HG02938 (cell line): Measurements from ENCODE around the gene C19orf81.
"Not testable (repeated sequence)": the region's sequence is repeated elsewhere in the genome, so short reads cannot be mapped to it uniquely, and the experiment has no call there.

Experiments
- ATAC-seq: cut with Tn5 transposase; IDR thresholded peaks from one replicate; pipeline ENCODE4 v1.9.1; 2021; ENCODE audit warnings: mild to moderate bottlenecking, moderate library complexity; ENCODE audit not compliant: unreplicated experiment

C19orf81 gene

DNA sequence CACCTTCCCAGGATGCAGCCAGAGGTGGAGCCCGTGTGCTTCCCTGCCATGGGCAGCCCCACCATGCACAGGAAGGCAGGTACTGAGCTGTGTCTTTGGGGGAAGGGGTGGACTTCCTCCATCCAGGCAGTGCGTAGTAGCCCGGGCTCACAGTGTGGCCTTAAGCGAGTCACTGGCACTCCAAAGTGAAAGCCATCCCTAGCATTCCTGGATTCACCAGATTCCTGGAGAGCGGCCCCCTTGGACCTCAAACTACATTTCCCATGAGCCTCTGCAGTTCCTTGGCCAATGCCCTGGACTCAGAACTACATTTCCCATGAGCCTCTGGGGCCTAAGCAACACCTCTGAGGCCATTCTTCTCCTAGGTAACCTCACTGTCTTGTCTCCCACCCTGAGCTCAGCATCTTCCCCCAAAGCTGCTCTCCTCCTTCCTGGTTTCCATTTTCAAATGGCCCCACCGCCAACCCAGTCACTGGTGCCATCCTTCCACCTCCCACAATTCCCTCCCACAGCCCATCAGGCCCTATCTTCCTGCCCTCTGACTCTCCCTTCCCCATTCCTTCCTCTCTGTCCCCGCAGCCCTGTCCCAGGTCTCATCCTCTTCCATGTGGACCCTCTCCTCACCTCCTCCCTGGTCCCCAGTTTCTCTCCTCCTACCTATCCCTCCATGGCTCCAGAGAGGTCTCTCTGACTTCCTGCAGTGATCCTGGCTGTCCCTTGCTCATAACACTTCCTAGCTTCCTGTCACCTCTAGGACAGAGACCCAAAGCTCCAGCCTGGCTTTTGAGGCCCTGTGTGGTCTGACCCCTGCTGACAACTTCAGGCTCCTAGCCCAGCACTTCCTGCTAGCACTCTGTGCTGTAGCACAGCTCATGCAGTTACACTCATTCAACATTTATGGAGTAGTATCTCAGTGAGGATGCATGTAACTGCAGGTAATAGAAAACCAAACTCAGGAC, at the start of gene C19orf81:
TSS of gene C19orf81 (plus strand) at position 13 of the 959 bp plus-strand sequence. CDS start at position 13, 0 bp downstream.
- ATAC-seq, result no peak

DNA sequence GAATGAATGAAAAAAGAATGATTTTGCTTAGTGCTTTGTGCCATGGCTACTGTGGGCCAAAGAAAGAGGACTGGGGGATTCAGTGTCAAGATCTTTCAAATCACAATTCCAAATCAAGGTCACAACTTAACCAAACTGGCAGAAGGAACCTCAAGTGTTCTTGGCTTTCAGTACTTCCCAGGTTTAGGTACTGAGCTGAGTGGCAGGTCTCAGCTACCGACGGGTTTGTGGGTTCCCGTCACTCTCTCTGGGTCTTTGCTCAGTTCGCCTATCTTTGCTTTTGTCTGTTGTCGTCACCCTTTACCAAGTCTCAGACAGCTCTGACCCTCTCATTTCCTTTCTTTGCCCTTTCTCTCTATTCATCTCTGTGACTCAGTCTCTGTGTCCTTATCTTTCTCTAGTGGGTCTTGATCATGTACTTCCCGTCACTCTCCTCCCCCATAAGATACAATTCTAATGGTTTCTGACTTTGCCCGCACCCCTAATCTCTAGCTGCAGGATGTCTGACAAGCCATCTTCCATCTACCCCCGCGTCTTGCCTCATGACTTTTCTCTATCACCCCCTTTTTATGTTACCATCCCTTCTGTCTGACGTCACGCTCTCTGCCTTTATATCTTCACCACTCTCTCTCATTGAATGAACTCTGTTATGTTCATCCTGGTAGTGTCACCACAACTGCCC, 47.7 kb upstream of the C19orf81 start:
- no peak for ATAC-seq

DNA sequence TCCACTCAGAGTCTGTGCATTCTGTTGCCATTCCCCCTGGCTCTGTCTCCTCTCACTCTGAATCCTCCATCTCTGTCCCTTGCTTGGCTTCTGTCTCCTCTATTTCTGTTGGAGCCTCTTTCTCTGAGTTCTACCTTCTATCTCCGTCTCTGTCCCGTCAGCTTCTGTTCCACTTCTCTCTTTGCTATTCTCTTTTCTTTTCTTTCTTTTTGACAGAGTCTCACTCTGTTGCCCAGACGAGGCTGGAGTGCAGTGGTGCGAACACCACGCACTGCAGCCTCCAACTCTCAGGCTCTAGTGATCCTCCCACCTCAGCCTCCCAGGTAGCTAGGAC, 47.2 kb upstream of the C19orf81 start:
- no peak for ATAC-seq

DNA sequence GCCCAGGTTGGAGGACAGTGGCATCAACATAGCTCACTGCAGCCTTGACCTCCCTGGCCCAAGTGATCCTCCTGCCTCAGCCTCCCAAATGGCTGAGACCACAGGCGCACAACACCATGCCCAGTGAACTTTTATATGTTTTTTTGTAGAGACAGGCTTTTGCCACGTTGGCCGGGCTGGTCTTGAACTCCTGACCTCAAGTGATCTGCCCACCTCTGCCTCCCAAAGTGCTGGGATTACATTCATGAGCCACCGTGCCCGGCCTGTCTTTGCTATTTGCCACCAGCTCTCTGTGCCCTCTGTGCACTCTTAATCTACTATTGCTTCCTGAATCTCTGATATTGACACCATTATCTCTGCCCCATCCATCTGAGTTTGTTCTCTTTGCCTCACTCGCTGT, 46.7 kb upstream of the C19orf81 start:
- ATAC-seq, result no peak

DNA sequence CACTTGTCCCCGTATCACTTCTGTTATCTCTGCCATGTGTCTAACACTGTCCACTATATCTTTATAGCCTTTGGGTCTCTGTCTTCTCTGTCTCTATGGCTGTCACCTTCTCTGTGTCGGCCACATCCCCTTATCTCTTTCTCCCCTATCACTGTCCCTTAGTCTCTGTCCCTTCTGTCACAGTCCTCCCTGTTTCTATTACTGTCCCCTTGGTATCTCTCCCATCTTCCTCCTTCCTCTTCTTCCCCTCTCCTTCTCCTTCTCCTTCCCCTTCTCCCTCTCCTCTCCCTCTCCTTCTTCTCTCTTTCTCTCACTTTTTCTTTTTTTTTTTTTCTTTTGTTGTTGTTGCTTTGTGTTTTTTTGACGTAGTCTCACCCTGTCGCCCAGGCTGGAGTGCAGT, 46.3 kb upstream of the C19orf81 start:
- no peak for ATAC-seq

DNA sequence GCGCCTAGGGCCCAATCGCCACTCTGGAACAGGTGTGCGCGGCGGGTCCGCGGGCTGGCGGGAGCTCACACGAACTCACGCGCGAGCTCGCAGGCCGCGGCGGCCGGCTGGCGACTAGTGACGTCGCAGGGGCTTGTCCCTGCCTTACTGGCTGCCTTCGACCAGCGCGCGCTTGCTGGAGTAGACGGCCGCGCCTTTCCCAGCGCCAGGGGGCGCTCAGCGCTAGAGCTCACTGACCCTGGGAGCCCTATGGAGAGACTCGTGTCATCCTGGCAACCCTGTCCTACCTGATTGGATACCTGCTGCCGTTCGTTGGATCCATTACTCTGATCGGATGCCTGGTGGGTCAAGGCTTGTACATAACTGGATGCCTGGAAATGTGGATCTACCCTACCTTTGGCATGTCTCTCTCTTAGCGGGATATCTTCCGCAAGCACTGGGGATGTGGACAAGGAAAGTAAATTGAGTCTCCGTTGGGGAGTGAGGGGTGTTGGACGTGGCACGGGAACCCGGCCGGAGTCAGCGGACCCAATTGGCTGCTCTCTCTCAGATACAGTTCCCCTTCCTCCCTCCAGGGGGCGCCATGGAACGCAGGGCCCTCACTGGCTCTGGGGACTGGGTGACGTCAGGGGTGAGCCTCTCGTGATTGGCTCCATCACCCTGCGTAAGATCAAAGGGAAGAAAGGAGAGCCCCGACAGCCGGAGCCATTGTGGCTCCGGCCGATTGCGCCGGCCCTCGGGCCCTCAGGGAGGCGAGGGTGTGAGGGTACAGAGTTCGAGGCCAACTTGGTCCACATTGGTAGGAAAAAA, 44.8 kb upstream of the C19orf81 start:
- ATAC-seq, result not testable (repeated sequence)

DNA sequence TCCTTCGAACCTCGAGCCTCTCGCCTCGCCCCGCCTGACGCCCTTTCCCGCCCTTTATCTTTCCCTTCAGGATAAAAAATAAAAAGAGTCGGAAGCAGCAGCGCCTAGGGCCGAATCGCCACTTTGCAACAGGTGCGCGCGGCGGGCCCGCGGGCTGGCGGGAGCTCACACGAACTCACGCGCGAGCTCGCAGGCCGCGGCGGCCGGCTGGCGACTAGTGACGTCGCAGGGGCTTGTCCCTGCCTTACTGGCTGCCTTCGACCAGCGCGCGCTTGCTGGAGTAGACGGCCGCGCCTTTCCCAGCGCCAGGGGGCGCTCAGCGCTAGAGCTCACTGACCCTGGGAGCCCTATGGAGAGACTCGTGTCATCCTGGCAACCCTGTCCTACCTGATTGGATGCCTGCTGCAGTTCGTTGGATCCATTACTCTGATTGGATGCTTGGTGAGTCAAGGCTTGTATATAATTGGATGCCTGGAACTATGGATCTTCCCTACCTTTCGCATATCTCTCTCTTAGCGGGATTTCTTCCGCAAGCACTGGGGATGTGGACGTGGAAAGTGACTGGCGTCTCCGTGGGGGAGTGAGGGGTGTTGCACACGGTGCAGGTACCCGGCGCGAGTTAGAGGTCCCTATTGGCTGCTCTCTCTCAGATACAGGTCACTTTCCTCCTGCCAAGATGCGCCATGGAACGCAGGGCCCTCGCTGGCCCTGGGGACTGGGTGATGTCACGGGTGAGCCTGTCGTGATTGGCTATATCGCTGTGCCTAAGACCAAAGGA, 43.0 kb upstream of the C19orf81 start:
- not testable (repeated sequence) for ATAC-seq

DNA sequence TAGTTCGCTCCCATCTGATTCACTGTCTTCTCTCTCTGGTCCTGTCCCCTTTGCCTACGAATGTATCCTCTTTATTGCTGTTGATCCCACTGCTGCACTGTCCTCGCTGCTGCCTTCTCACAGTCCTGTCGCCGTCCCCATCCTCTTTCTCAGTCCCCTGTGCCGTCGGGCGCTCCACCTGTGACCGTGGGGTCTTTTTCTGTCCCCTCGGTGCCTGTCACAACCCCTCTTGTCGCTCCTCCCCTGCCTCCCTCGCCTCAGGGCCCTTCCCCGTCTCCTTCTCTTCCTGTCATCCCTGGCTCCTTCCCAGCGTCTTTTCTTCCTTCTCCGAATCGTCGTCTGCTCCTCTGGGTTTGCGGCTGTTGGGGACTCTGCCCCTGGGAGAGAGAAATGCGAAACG, 41.9 kb upstream of the C19orf81 start:
- no peak for ATAC-seq

DNA sequence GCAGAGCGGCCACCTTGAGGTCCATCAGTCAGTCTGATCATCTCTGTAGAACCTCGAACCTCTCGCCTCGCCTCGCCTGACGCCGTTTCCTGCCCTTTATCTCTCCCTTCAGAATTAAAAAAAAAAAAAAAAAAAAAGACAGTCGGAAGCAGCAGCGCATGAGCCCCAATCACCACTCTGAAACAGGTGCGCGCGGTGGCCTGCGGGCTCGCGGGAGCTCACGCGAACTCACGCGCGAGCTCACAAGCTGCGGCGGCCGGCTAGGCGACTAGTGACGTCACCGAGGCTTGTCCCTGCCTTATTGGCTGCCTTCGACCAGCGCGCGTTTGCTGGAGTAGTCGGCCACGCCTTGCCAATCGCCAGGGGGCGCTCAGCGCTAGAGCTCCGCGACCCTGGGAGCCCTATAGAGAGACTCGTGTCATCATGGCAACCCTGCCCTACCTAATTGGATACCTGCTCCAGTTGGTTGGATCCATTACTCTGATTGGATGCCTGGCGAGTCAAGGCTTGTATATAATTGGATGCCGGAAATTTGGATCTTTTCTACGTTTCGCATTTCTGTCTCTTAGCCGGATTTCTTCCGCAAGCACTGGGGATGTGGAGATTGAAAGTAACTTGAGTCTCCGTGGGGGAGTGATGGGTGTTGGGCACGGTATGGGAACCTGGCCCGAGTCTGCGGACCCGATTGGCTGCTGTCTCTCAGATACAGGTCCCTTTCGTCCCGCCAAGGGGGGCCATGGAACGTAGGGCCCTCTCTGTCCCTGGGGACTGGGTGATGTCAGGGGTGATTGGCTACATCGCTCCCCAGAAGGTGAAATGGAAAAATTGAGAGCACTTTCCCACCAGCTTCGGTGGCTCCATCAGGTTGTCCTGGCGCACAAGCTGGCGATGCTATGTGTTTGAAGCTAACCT, 41.1 kb upstream of the C19orf81 start:
- ATAC-seq, result no peak

DNA sequence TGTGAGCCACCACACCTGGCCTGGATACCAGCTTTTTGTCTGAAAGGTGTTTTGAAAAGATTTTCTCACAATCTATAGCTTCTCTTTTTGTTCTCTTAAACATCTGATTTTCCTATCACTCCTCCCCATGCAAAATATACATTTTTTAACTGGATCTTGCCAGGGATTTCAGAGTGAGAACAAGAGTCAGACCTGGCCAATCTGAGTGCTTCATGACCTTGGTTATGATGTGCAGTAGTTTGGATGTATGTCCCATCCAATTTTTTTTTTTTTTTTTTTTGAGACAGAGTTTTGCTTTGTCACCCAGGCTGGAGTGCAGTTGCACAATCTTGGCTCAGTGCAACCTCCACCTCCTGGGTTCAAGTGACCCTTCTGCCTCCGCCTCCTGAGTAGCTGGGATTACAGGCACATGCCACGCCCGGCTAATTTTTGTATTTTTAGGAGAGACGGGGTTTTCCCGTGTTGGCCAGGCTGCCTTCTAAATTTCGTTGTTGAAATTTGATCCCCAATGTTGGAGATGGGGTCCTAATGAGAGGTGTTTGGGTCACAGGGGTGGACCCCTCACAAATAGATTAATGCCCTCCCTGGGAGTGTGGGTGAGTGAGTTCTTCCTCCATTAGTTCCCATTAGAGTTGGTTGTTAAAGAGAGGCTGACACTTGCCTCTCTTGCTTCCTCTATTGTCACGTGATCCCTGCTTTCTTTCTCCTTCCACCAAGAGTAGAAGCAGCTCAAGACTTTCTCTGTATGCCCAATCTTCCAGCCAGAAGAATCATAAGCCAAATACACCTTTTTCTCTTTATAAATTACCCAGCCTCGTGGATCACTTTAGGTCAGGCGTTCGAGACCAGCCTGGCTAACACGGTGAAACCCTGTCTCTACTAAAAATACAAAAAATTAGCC, 36.5 kb upstream of the C19orf81 start:
- ATAC-seq, result not testable (repeated sequence)

DNA sequence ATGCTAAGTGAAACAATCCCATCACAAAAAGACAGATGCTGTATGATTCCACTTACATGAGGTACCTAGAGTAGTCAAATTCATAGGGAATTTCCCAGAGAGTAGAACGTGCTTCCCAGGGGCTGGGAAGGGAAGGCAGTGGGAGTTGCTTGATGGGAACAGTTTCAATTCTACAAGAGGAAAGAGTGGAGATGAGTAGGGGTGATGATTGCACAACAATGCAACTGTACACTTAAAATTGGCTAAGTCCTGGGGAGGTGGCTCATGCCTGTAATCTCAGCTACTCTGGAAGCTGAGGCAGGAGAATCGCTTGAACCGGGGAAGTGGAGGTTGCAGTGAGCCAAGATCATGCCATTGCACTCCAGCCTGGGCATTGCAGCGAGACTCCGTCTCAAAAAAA, 30.9 kb upstream of the C19orf81 start:
- ATAC-seq, result not testable (repeated sequence)

DNA sequence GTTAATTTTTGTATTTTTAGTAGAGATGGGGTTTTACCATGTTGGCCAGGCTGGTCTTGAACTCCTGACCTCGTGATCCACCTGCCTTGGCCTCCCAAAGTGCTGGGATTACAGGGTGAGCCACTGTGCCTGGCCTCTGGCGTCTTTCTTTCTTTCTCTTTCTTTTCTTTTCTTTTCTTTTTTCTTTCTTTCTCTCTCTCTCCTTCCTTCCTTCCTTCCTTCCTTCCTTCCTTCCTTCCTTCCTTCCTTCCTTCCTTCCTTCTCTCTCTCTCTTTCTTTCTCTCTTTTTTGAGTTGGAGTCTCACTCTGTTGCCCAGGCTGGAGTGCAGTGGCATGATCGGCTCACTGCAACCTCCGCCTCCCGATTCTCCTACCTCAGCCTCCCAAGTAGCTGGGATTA, 30.1 kb upstream of the C19orf81 start:
- ATAC-seq, result not testable (repeated sequence)

DNA sequence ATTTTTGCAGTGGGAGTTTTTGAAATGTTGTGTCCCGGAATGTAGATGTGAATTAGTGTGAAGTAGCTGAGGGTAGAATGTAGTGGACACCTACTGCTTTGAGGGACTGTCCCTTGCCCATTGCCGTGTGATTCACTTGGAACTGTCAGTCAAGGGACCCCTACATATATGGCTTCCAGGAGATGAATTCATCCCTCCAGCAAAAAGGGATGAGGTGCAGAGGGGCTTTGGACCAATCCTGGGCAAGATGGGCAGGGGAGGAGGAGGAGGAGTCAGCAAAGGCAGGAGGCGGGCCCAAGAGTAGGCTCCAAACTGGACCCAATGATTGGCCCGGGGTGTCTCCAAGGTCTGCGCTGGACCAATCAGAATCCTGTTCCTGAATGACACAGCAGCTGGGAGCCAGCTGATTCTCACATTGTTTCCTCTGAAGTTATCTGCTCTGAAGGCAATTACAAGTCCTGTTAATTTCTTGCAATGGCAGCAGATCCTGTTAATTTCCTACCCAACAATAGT, 28.8 kb upstream of the C19orf81 start:
- not testable (repeated sequence) for ATAC-seq

DNA sequence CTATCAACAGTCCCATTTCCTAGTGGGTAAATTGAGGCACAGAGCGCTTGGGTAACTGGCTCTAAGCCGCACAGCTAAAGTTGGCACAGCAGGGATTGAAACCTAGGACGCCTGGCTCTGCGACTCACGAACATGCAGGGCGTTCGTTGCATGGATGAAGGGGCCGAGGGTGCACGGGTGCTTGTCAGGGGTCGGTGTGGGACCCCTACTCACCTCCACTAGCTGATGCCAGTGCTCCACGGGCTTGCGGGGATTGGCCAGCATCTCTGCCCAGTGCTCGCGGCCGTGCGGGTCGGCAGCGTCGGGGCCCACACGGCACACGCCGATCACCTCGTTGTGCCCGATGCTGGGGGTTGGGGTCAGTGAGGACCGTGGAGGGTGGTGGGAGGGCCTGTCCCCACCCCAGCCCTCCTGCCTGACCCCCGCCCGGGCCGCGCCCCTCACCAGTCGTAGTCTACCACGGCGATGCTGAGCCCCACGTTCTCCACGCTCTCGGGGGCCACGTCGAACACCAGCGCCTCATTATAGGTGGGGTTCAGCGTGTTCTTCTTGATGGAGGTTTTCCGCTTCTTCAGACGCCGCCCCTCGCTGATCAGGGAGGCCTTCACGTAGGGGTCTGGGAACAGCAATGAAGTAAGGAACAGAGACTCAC, 24.2 kb upstream of the C19orf81 start:
- no peak for ATAC-seq

DNA sequence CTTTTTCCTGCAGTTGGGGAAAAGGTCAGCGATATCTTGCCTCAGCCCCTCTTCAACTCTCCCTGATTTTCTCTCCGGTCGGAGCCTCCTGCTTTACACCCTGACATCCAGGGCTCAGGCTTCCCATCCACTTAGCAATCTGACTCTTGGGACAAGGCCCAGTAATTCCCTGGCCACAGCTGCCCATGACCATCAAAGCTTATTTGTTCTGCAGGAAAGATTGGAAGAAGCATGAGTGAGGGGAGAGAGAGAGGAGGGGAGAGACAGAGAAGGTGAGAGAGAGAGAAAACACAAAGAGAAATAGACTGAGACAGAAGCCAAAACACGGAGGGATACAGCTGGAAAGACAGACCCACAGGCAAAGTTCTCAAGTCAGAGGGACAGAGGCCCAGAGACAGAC, 23.2 kb upstream of the C19orf81 start:
- ATAC-seq, result no peak

DNA sequence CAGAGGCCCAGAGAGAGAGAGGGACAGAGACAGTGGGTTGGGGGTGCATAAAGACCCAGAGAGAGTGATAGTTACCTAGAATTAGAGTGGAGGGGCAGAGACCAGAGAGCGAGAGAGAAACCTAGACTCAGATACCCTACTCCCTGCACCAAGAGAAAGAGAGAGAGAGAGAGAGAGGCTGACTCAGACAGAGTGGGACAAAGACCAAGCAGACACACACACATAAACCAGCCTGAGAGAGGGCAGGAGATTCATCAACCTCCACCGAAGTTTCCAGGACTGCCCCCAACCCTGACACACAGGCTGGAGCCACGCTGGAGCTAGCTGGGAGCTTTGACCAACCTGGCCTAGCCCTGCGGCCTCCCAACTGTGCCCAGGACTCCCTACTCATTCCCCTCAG, 22.4 kb upstream of the C19orf81 start:
- ATAC-seq, result no peak

DNA sequence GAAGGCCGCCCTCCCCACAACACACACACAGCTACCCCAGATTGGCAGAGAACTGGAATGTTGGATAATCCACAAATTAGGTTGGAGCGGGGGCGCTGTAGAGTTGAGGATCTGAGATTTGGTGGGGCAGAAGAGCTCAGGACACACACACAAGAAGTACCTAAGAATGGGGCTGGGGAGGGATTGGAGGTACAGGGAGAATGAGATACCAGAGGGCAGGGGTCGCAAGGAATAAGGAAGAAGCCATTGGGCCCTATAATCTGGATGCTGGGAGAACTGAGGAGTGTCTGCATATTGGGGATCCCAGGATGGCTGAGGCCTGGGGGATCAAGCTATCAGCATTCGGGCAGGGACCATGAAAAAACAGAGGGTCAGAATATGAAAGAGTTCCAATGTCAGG, 21.1 kb upstream of the C19orf81 start:
- ATAC-seq, result no peak

DNA sequence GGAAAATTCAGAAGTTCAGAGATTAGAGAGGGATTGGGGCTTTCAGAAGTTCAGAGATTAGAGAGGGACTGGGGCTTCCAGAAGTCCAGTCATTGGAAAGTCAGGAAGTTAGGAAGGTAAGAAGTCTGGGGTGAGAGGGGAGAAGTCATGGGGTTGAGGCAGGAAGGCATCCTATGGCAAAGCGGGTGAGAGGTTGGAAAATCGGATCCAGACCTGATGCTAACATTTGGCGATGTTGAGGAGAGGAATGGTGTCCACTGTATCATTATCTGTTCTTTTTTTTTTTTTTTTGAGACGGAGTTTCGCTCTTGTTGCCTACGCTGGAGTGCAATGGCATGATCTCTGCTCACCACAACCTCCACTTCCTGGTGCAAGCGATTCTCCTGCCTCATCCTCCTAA, 20.7 kb upstream of the C19orf81 start:
- no peak for ATAC-seq
